Stimulated activated naive B cell treated with anti-CD40 and anti-IgM and Interleukin-4, amounts not matched to agents 10 μg/mL and 1 μg/mL and 100 μg/mL, for 72 hours (primary cell): ENCODE results near the gene KCNMA1.

Source experiments
- ATAC-seq, 2 donors: fragments of 150-1000 bp; cut with Tn5 transposase; replicated peaks; 2 replicates each; pipeline ENCODE4 v1.10.0; 2021; ENCODE audit warnings: moderate library complexity in 1 of 2
- DNase-seq: peaks from one replicate; pipeline ENCODE4 v3.0.0; 2021
- H3K27ac Mint-ChIP-seq: one replicate; pipeline ENCODE4 v1.8.0; 2022; ENCODE audit warnings: mild to moderate bottlenecking, mixed read lengths
- H3K27me3 Mint-ChIP-seq, 2 donors: one replicate each; pipeline ENCODE4 v1.8.0; 2022; ENCODE audit warnings: mixed read lengths in 2 of 2
- H3K36me3 Mint-ChIP-seq, 2 donors: one replicate each; pipeline ENCODE4 v1.8.0; 2022; ENCODE audit warnings: mixed read lengths in 2 of 2, mild to moderate bottlenecking in 1 of 2
- H3K4me1 Mint-ChIP-seq, 2 donors: one replicate each; pipeline ENCODE4 v1.8.0; 2022; ENCODE audit warnings: mixed read lengths in 2 of 2, mild to moderate bottlenecking in 1 of 2
- H3K4me3 Mint-ChIP-seq, 2 donors: one replicate each; pipeline ENCODE4 v1.8.0; 2022; ENCODE audit warnings: mild to moderate bottlenecking in 2 of 2, mixed read lengths in 2 of 2, moderate library complexity in 1 of 2
- H3K9me3 Mint-ChIP-seq, 2 donors: one replicate each; pipeline ENCODE4 v1.8.0; 2022; ENCODE audit warnings: mixed read lengths in 2 of 2, mild to moderate bottlenecking in 1 of 2

The KCNMA1 gene

DNA sequence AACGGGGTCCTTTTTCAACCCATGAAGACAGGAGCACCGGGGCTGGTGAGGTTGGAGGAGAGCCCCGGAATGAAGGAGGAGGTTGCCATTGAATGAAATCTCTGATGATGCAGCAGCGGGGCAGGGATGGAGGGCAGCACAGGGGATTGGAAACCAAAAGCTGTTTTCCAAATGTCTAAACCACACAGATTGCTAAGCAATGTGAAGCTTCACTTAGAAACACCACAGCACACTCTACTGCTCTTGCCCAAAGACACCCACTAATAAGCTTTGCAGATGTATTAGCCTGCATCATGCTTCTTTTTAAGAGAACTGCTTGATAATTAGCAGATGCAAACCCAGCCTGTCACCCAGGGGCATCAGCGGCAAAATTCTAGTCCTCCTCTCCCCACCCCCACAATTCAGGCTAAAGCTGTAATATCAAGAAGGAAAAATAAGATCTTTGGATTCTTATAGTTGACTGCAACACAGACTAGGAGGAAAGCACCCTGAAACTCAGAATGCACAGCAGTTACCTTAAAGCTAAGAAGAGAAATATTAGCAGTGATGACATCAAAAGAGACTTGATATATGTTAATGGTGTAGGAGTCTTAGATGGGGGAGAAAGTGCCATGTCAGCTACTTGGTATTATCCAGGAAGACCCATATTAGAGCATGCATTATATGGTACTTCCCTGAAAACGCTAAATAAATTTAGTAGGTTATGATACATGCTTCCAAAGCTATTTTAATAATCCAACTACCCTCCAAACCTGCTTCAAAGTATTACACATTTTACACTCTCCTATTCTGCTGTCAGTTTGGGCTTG lies 666.7 kb downstream of the KCNMA1 start:
- Mint-ChIP-seq H3K9me3 (no peaks in the 10 kb centered on the region), H3K27me3 (no peaks in the 10 kb centered on the region)

DNA sequence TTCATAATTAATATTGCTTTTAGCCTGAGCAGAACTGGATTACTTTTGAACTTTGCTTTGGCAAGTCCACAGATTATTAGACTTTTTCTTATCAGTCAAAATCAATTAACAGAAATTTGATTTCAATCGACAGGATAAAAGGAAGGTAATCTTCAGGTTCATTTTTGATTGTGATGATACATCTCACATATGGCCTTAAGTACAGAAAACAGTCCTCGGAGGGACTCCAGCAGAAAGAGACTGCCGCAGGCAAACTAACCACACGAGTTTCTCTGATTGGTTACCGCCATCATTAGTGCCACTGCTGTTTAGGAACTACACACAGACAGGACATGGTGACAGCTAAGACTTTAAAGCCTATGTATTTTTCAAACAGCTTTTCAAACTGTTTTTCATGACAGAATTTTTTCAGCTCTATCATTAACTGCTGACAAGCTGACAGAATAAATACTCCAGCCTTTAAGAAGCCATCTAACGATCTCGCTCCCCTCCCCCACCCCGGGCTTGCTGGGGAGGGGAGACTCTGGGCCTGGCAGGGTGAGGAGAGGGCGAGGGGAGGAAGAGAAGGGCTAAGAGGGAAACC lies 668.2 kb downstream of the KCNMA1 start:
- Mint-ChIP-seq H3K4me1 (no peaks in the 10 kb centered on the region), H3K27ac (no peak overlapping the region), H3K4me3 (no peak overlapping the region), H3K9me3 (no peaks in the 10 kb centered on the region), H3K36me3 (no peaks in the 10 kb centered on the region), H3K27me3 (no peaks in the 10 kb centered on the region)
- no peak for ATAC-seq
- DNase-seq: no peak

More for the DNA sequence above, 666.7 kb downstream of the KCNMA1 start:
- DNase-seq (no peak), ATAC-seq (no peak)
- no peaks in the 10 kb centered on the region for H3K36me3 Mint-ChIP-seq
- no peak overlapping the region for H3K4me3 Mint-ChIP-seq
- H3K27ac Mint-ChIP-seq: no peak overlapping the region
- no peaks in the 10 kb centered on the region for H3K4me1 Mint-ChIP-seq

DNA sequence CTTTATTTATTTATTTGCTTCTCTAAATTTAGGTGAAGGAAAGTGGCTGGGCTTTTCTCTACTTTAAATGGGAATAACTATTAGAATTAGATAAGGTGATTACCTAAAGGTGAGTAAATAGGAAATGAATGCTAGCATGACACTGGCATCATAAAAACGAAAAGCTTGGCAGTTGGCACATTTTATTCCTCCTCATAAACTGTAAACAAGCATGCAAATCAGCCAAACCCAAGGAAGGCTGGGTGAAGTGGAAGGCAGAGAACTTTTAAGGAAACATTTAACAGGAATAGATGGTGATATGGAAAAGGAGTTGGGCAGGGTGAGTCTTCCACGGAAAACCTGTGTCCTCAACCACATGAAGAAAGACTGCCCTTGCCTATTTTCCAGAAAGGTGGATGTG lies 669.1 kb downstream of the KCNMA1 start:
- no peaks in the 10 kb centered on the region for H3K9me3 Mint-ChIP-seq
- H3K27me3 Mint-ChIP-seq: no peaks in the 10 kb centered on the region

DNA sequence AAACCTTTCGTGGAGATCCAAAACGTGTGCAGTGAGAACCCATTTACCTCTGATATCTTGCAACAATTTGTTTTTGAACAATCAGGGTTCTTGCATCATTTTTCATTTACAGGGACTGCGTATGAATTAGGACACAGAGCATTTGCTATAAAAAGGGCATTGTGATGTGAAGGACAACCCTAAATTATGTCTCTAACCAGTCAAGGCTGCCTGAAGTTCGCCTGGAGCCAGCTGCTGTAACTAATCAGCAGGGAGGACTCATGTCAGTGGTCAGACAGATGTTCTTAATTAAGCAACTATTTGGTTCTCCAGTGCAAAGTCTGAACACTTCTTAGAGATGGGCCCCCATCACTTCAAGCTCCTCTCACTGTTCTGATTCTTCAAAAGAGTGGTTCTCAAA lies 674.8 kb downstream of the KCNMA1 start:
- peaks cover 4 to 5% of the 10 kb centered on the region in 2 donors for H3K9me3 Mint-ChIP-seq
- no peak for DNase-seq

More for the DNA sequence above, 669.1 kb downstream of the KCNMA1 start:
- ATAC-seq (no peak), DNase-seq (no peak)
- Mint-ChIP-seq H3K27ac (no peak overlapping the region), H3K36me3 (no peaks in the 10 kb centered on the region), H3K4me1 (no peaks in the 10 kb centered on the region), H3K4me3 (no peak overlapping the region)

DNA sequence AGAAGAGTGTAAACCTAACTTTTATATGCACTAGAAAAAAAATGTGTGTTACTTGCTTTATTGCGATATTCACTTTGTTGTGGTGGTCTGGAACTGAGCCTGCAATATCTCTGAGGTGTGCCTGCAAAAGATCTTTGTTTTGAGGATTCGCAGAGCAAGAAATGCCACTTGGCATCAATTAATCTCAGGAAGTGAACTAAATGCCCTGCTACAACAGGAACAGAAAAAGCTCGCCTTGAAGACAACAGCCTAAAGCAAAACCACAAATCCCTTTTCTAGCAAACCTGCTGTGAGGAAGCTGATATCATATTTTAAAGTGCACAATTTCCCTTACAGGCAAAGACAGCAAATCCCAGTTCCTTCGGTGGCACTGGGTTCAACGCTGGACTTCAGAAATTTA lies 675.8 kb downstream of the KCNMA1 start:
- no peak overlapping the region for H3K4me3 Mint-ChIP-seq
- DNase-seq: no peak

More for the DNA sequence above, 674.8 kb downstream of the KCNMA1 start:
- no peaks in the 10 kb centered on the region for H3K27me3 Mint-ChIP-seq
- H3K27ac Mint-ChIP-seq: no peak overlapping the region
- no peak for ATAC-seq
- H3K36me3 Mint-ChIP-seq: no peaks in the 10 kb centered on the region
- H3K4me3 Mint-ChIP-seq: no peak overlapping the region
- H3K4me1 Mint-ChIP-seq: no peaks in the 10 kb centered on the region

DNA sequence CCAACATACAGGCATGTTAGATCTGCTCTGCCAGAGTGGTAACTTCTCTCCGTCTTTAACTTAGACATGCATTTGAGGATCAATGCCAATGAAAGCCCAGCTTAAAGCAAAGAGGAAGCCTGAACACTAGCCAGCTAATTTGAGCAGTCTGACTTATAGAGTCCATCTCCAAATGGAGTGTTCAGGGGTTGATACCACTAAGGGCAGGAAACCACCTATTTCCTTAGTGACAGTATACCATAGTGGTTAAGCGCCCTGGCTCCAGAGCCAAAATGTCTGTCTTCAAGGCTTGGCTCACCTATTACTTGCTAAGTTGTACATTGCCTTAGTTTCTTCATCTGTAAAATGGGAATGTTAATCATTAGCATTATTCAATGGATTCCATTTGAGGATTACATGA lies 678.5 kb downstream of the KCNMA1 start:
- DNase-seq (no peak), ATAC-seq (no peak)
- Mint-ChIP-seq H3K27me3 (no peaks in the 10 kb centered on the region), H3K36me3 (no peaks in the 10 kb centered on the region), H3K4me1 (no peaks in the 10 kb centered on the region), H3K4me3 (no peak overlapping the region), H3K9me3 (peaks cover 4 to 5% of the 10 kb centered on the region in 2 donors), H3K27ac (no peak overlapping the region)

More for the DNA sequence above, 675.8 kb downstream of the KCNMA1 start:
- Mint-ChIP-seq H3K4me1 (no peaks in the 10 kb centered on the region), H3K27ac (no peak overlapping the region), H3K9me3 (peaks cover 4 to 5% of the 10 kb centered on the region in 2 donors), H3K36me3 (no peaks in the 10 kb centered on the region), H3K27me3 (no peaks in the 10 kb centered on the region)
- ATAC-seq: no peak

DNA sequence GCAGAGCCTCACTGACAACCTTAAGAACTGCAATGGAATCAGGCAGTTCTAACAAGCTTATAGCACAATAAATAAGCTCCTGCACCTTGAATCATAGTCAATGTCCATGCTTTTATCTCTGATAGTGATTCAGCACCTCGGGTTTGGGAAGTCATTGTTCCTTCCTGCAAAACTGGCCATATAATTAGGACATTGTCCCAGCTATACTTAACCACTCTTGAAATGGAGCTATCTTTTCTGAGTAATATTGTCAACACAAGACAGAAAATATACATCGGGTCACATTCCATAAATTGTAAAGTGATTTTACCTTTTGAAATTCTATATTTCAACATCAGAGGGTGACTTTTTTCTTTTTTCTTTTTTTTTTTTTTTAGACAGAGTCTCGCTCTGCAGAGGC lies 682.8 kb downstream of the KCNMA1 start:
- Mint-ChIP-seq H3K36me3 (no peaks in the 10 kb centered on the region), H3K27ac (no peak overlapping the region), H3K9me3 (no peaks in the 10 kb centered on the region), H3K27me3 (no peaks in the 10 kb centered on the region), H3K4me3 (no peak overlapping the region), H3K4me1 (no peaks in the 10 kb centered on the region)
- DNase-seq (no peak), ATAC-seq (no peak)

DNA sequence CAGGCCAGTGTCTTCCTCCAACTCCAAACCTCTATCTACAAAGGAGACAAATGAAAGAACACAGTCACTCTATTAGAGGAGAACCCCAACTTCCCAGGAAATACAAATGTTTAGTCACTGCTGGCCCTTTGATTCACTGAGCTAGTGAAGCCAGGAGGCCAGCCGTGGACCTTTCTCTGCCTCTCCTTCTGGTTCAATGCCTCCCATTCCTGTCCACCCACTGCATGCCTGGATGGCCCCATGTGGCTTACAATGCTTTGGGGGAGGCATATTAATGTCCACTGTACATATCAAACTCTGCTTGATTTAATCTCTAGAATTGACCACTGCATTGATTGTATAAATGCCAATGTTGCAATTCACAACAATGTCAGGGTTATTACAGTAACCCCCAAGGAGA lies 687.3 kb downstream of the KCNMA1 start:
- ATAC-seq: no peak
- Mint-ChIP-seq H3K36me3 (no peaks in the 10 kb centered on the region), H3K9me3 (no peaks in the 10 kb centered on the region), H3K4me3 (no peak overlapping the region), H3K27ac (no peak overlapping the region), H3K27me3 (no peaks in the 10 kb centered on the region), H3K4me1 (no peaks in the 10 kb centered on the region)
- DNase-seq: no peak

DNA sequence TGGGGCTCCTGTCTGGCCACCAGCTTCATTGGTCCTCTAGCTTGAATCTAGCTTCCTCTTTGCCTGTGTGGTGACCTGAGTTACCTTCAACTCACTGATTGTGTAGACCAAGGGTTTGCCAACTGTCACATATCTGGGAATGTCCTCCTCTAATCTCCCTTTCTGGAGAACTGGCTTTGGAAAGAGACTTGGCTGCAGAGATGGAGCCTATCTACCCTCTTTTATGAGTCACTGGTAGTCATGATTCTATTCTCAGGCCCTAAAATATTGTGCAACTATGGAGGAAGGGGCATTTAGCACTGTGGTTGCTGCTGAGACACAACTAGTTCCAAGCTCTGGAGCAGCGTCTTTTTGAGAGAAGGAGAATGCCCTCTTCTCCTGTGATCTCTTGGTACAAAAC lies 691.3 kb downstream of the KCNMA1 start:
- DNase-seq: no peak
- H3K36me3 Mint-ChIP-seq: no peaks in the 10 kb centered on the region

DNA sequence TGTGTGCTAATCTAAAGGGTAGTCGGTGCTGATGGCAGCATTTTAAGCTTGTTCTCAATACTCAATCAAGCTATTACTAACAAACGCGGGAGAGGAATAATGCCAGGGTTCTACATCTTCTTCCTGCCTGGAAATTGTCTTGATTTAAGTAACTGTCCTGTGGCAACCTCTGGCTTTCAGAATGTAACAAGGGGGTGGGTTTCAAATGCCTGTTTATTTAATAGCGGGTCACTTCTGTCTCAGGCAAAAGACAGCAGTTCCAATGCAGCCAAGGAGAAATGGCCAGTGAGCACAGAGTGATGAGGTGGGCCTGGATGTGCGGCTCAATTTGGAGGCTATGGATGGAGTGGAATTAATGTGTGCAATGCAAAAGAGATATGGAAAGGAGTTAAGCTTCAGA lies 692.4 kb downstream of the KCNMA1 start:
- peaks cover 0 to 3% of the 10 kb centered on the region in 2 donors for H3K27me3 Mint-ChIP-seq
- no peaks in the 10 kb centered on the region for H3K36me3 Mint-ChIP-seq
- no peak overlapping the region for H3K27ac Mint-ChIP-seq
- H3K4me3 Mint-ChIP-seq: no peak overlapping the region
- DNase-seq (no peak), ATAC-seq (no peak)
- H3K9me3 Mint-ChIP-seq: no peaks in the 10 kb centered on the region
- H3K4me1 Mint-ChIP-seq: no peaks in the 10 kb centered on the region

More for the DNA sequence above, 691.3 kb downstream of the KCNMA1 start:
- Mint-ChIP-seq H3K4me1 (no peaks in the 10 kb centered on the region), H3K27ac (no peak overlapping the region), H3K27me3 (peaks cover 0 to 3% of the 10 kb centered on the region in 2 donors), H3K9me3 (no peaks in the 10 kb centered on the region), H3K4me3 (no peak overlapping the region)
- ATAC-seq: no peak

DNA sequence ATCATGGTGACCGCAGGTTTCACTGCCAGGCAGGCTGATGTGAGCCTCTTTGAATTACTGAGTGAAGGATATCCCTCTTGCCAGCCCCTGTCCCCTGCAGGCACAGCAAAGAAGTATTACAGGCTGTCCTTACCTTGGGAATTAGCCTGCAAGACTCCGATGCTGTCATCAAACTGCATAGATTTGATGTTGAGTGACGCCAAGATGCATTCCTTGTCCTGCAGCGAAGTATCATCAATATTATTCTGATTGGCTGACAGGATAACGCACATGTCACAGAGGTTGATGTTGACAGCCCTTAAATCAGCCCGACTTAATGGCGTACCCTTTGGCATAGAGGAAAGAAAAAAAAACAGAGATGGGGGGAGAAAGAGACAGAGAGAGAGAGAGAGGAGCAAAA lies 693.0 kb downstream of the KCNMA1 start:
- Mint-ChIP-seq H3K36me3 (no peaks in the 10 kb centered on the region), H3K9me3 (no peaks in the 10 kb centered on the region), H3K4me3 (no peak overlapping the region), H3K27ac (no peak overlapping the region), H3K27me3 (peaks cover 0 to 3% of the 10 kb centered on the region in 2 donors), H3K4me1 (no peaks in the 10 kb centered on the region)
- DNase-seq: no peak
- no peak for ATAC-seq

DNA sequence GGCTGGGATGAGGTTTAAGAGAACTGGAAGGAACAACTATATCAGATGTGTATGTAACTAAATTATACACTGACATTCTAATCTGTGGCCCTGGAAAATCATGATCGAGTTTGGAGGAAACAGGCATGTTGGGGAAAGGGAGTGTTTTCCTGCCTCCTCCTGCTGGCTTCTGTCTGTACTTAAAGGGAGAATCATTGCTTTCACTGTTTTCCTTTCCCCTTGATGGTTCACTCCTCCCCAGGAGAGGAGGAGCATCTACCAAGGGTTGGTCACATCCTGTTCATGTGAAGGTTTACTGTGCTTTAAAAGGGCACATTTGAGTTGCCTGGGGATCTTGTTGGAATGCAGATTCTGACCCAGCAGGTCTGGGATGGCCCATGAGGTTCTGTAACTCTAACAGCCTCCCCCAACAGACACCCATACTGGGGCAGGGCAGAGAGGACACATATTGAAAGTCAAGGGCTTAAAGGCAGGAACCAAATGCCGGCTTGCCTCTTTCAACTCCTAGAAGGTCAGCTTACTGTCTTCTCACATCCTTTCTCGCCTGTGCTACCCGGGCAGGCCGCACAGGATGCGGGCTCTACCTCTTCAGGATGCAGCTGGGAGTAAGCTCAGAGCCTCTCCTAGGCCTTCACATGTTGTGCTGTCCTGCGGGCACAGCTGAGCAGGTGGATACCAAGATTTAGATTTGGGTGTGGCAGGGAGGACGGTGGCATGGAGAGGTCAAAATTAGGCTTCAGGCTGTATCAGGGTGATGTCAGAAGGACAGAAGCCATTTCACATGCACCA lies 694.8 kb downstream of the KCNMA1 start:
- H3K27me3 Mint-ChIP-seq: peaks cover 3 to 9% of the 10 kb centered on the region in 2 donors
- no peaks in the 10 kb centered on the region for H3K36me3 Mint-ChIP-seq
- H3K4me1 Mint-ChIP-seq: no peaks in the 10 kb centered on the region
- no peak overlapping the region for H3K4me3 Mint-ChIP-seq
- no peak for DNase-seq
- H3K27ac Mint-ChIP-seq: no peak overlapping the region
- peaks cover 0 to 3% of the 10 kb centered on the region in 2 donors for H3K9me3 Mint-ChIP-seq
- ATAC-seq: peak in 1 of 2 donors; percentile 19

DNA sequence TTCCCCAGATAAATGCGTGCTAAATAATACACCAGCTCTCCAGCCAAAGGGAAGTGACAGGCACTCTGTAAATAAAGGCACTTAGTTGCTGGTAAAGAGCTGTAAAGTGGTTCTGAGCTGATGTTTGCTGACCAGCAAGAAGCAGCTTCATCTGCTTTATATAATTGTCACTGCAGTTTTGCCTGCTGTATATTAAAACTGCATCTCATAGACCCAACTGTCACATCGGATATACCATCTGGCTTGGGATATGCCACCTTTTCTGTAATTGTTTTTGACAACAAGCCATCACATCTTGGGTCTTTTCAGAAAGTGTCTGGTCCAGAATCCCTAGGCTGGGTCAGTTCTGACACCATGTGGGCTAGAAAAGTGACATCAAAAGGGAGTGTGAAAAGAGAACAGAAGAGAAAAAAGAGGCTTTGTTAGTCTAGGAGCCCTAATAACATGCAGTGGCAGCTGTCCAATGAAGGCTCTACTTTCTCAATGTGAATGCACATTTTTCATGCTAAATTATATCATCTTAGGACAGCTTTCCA lies 697.6 kb downstream of the KCNMA1 start:
- Mint-ChIP-seq H3K36me3 (no peaks in the 10 kb centered on the region), H3K27ac (no peak overlapping the region), H3K4me1 (no peaks in the 10 kb centered on the region), H3K27me3 (peaks cover 7 to 21% of the 10 kb centered on the region in 2 donors), H3K4me3 (no peak overlapping the region), H3K9me3 (peaks cover 0 to 3% of the 10 kb centered on the region in 2 donors)
- DNase-seq (no peak), ATAC-seq (no peak)

DNA sequence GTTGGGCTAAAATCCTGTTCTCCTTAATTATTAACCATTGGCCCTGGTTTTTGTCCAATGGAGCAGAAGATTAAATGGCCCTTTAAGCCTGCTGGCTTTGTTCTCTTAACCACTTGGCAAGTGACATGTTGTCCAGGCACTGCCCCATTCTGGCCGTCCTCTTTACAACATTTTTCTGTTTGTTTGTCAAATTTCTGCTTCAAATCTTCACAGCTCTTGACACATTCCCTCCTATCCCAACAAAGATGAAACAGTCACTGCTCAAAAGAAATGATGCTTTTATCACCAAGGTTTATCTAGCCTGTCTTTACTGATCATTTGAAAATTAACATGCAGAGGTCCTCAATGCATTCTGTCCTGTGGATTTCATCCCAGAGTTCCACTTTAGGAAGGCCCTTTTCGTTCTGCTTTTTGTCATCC lies 700.4 kb downstream of the KCNMA1 start:
- peaks cover 3 to 21% of the 10 kb centered on the region in 2 donors for H3K27me3 Mint-ChIP-seq

More for the DNA sequence above, 700.4 kb downstream of the KCNMA1 start:
- Mint-ChIP-seq H3K27ac (no peak overlapping the region), H3K9me3 (peaks cover 0 to 3% of the 10 kb centered on the region in 2 donors), H3K4me1 (no peaks in the 10 kb centered on the region), H3K36me3 (no peaks in the 10 kb centered on the region), H3K4me3 (no peak overlapping the region)
- ATAC-seq: no peak
- no peak for DNase-seq
